Esophagus squamous epithelium (tissue), 5 donors: ENCODE measurements around the gene KCNMA1. TPM values are rescaled to one million over a fixed set of nuclear protein-coding genes. Genes with fewer than 3 reads are reported as not detected.

Experiments
- DNase-seq: peaks from one replicate; lab custom pipeline; 2025; lab: John Stamatoyannopoulos, UW
- H3K27ac ChIP-seq, 4 donors: fragments of 200-600 bp; sonication (generic); one replicate each; pipeline ENCODE4 v1.5.1; 2016 to 2019; ENCODE audit warnings: mild to moderate bottlenecking in 1 of 4
- H3K27me3 ChIP-seq, 4 donors: fragments of 200-600 bp; sonication (generic); 1 replicate in 3 of 4; 2 replicates in 1 of 4; pipeline versions ENCODE4 v1.5.1 to v1.6.0; 2017 to 2021; ENCODE audit warnings: antibody characterized with exemption in 1 of 4
- H3K36me3 ChIP-seq, 3 donors: fragments of 200-600 bp; sonication (generic); one replicate each; pipeline ENCODE4 v1.5.1; 2016 to 2019
- H3K4me1 ChIP-seq, 3 donors: fragments of 200-600 bp; sonication (generic); one replicate each; pipeline ENCODE4 v1.5.1; 2017 to 2019
- H3K4me3 ChIP-seq, 4 donors: fragments of 200-600 bp; sonication (generic); 1 replicate in 3 of 4; 2 replicates in 1 of 4; pipeline ENCODE4 v1.5.1; 2016 to 2019; ENCODE audit warnings: mild to moderate bottlenecking in 2 of 4, moderate library complexity in 1 of 4
- H3K9me3 ChIP-seq, 3 donors: fragments of 200-600 bp; sonication (generic); one replicate each; pipeline ENCODE4 v1.5.1; 2016 to 2019
- POLR2A ChIP-seq, 4 donors: fragments of 450-650 bp; IDR thresholded peaks; one replicate each; pipeline ENCODE4 v1.6.1; 2017; ENCODE audit warnings: antibody characterized with exemption in 4 of 4, mild to moderate bottlenecking in 4 of 4, moderate library complexity in 3 of 4
- WGBS, 2 donors: methylation state at CpG; one replicate each; pipeline ENCODE4 v1.1.5; 2018; 5-methylcytosine and 5-hydroxymethylcytosine counted together
- intact Hi-C: fragments of 100-400 bp; cut with DNase I; formaldehyde crosslinking; loops from one replicate; pipeline ENCODE4 v1.15.0; 2022
- total RNA-seq, 4 donors: library from RNA; depleted of rRNA; stranded (reverse); fragments of >200 nt; gene quantifications; one replicate each; pipeline ENCODE4 v1.1.0, GENCODE V29; 2016
- TF ChIP-seq, protein P1 (sequence below), 6 experiments: fragments of 450-650 bp in 4 of 6; fragments of 200-600 bp in 2 of 6; sonication (generic) in 2 of 6; IDR thresholded peaks; one replicate each; pipeline ENCODE4 v1.5.1; 2016 to 2019; ENCODE audit warnings: antibody characterized with exemption in 6 of 6, mild to moderate bottlenecking in 4 of 6, moderate library complexity in 4 of 6
- donor health status: DM: yes; HTN: yes; CAD: no.

Gene KCNMA1
- total RNA-seq, 4 donors from 2014 or later: 7.5 to 74.2 (median 18.0) TPM

GRCh38 chr10:77410523-77410922, 227.1 kb downstream of the KCNMA1 start:
- no peaks in the 10 kb centered on the region for H3K9me3 ChIP-seq
- H3K4me3 ChIP-seq: no peak overlapping the region
- WGBS, 2 donors: 61 to 77% methylated on average over 9 of the region's 9 CpGs
- TF ChIP-seq, protein P1, sequence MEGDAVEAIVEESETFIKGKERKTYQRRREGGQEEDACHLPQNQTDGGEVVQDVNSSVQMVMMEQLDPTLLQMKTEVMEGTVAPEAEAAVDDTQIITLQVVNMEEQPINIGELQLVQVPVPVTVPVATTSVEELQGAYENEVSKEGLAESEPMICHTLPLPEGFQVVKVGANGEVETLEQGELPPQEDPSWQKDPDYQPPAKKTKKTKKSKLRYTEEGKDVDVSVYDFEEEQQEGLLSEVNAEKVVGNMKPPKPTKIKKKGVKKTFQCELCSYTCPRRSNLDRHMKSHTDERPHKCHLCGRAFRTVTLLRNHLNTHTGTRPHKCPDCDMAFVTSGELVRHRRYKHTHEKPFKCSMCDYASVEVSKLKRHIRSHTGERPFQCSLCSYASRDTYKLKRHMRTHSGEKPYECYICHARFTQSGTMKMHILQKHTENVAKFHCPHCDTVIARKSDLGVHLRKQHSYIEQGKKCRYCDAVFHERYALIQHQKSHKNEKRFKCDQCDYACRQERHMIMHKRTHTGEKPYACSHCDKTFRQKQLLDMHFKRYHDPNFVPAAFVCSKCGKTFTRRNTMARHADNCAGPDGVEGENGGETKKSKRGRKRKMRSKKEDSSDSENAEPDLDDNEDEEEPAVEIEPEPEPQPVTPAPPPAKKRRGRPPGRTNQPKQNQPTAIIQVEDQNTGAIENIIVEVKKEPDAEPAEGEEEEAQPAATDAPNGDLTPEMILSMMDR (IDR thresholded peaks at IDR 0.05): no peak
- no peak for TF ChIP-seq POLR2A (IDR thresholded peaks at IDR 0.05)
- peak overlapping the region in 3 of 4 donors; percentile 59 to 74 (median 61) for H3K27ac ChIP-seq
- intact Hi-C loops: no loop called here
- H3K36me3 ChIP-seq: no peaks in the 10 kb centered on the region
- H3K27me3 ChIP-seq: peaks cover 0 to 28% (median 0%) of the 10 kb centered on the region in 4 donors
- H3K4me1 ChIP-seq: peaks cover 14 to 98% (median 35%) of the 10 kb centered on the region in 3 donors
- DNase-seq: no peak

- no peak for DNase-seq
- no peak overlapping the region for H3K4me3 ChIP-seq
- H3K27me3 ChIP-seq: peaks cover 0 to 28% (median 0%) of the 10 kb centered on the region in 4 donors
- WGBS, 2 donors: 26 to 52% methylated on average over 2 to 4 of the region's 7 CpGs
- H3K4me1 ChIP-seq: peaks cover 14 to 94% (median 30%) of the 10 kb centered on the region in 3 donors
- H3K27ac ChIP-seq: peak overlapping the region; percentile 15 to 74 (median 60)
- intact Hi-C loops: no loop called here
- TF ChIP-seq, protein P1 (IDR thresholded peaks at IDR 0.05): no peak
- no peak for TF ChIP-seq POLR2A (IDR thresholded peaks at IDR 0.05)
- no peaks in the 10 kb centered on the region for H3K9me3 ChIP-seq
- no peaks in the 10 kb centered on the region for H3K36me3 ChIP-seq
Observed at GRCh38 chr10:77409697-77410471, 227.7 kb downstream of the KCNMA1 start.

- 81 to 91% methylated on average over 7 of the region's 8 CpGs for WGBS, 2 donors
- Histone ChIP-seq H3K36me3 (peaks cover 0 to 3% (median 0%) of the 10 kb centered on the region in 3 donors), H3K4me3 (no peak overlapping the region), H3K27me3 (peaks cover 0 to 23% (median 0%) of the 10 kb centered on the region in 4 donors), H3K9me3 (no peaks in the 10 kb centered on the region), H3K4me1 (peaks cover 14 to 78% (median 29%) of the 10 kb centered on the region in 3 donors), H3K27ac (no peak overlapping the region)
- intact Hi-C loops: no loop called here
- TF ChIP-seq, protein P1 (IDR thresholded peaks at IDR 0.05): no peak
- TF ChIP-seq POLR2A (IDR thresholded peaks at IDR 0.05): no peak
- no peak for DNase-seq
Observed at GRCh38 chr10:77408259-77408658, 229.3 kb downstream of the KCNMA1 start.

- WGBS, 2 donors: 63 to 64% methylated on average over 3 to 5 of the region's 5 CpGs
Observed at GRCh38 chr10:77406764-77407430, 230.7 kb downstream of the KCNMA1 start.

More at GRCh38 chr10:77406764-77407430, 230.7 kb downstream of the KCNMA1 start:
- Histone ChIP-seq H3K27ac (peak overlapping the region in 2 of 4 donors; percentile 29 to 47), H3K27me3 (peaks cover 0 to 17% (median 0%) of the 10 kb centered on the region in 4 donors), H3K36me3 (peaks cover 0 to 3% (median 0%) of the 10 kb centered on the region in 3 donors), H3K9me3 (no peaks in the 10 kb centered on the region), H3K4me3 (no peak overlapping the region), H3K4me1 (peaks cover 14 to 64% (median 29%) of the 10 kb centered on the region in 3 donors)
- intact Hi-C loops: no loop called here
- no peak for DNase-seq
- TF ChIP-seq, protein P1 (IDR thresholded peaks at IDR 0.05): no peak
- no peak for TF ChIP-seq POLR2A (IDR thresholded peaks at IDR 0.05)
